ENCODE measurements around the gene TMEM165. TPM values are rescaled to one million over a fixed set of nuclear protein-coding genes. Genes with fewer than 3 reads are reported as not detected.

Gene TMEM165
- total and polyA plus RNA-seq, 10 of the 15 experiments (the other 5 are each of a cell fraction or from before 2014, with no cell fraction given), result 18.3 to 141 (median 81.1) TPM

DNA sequence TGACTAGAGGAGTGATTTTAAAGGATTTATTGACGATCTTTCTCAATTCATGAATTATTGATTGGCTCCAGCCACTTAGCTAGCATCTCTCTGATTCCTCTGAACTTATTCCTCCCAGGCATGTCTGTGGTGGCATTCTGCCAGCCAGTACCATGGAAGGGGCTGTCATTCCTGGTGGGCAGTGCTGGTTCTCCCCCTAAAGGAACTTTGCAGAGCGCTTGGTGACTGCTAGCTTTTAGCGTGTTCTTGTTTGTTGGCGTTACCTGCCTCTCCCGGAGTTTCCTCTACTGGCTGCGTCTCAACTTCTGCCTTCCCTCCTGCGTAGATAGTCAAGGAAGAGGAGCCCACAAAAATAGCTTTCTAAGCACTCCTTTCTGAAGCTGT is 30.4 kb upstream of the TMEM165 start:
- H3K79me2 ChIP-seq (ENCODE audit: control insufficient read depth, insufficient read depth, low read length), result no peaks in the 10 kb centered on the region
- H4K20me1 ChIP-seq (ENCODE audit: control insufficient read depth, insufficient read depth), result no peaks in the 10 kb centered on the region
- DNase-seq (ENCODE audit: low read depth, low spot score), result no peak
- no peak for FAIRE-seq
- no peak overlapping the region for H3K4me3 ChIP-seq
- TF ChIP-seq EP300 (IDR thresholded peaks at IDR 0.05; ENCODE audit: borderline replicate concordance in 1 of 2, control insufficient read depth in 1 of 2, low read depth in 2 of 2, low read length in 2 of 2) (no peak), SREBF2 (IDR thresholded peaks at IDR 0.05; ENCODE audit: low read length) (no peak), GATAD2B (conservative IDR thresholded peaks at IDR 0.05; ENCODE audit: low read depth) (no peak), RAD51 (IDR thresholded peaks at IDR 0.05) (no peak), ZNF622 (IDR thresholded peaks at IDR 0.05) (no peak), CEBPB (IDR thresholded peaks at IDR 0.05; ENCODE audit: borderline replicate concordance in 1 of 2, low read depth in 2 of 2, low read length in 2 of 2) (no peak), LARP7 (IDR thresholded peaks at IDR 0.05) (no peak), MYC (IDR thresholded peaks at IDR 0.05; ENCODE audit: insufficient read depth, insufficient read length, insufficient replicate concordance, low read length, severe bottlenecking) (no peak), ASH2L (IDR thresholded peaks at IDR 0.05; ENCODE audit: borderline replicate concordance, low read depth) (no peak), PML (IDR thresholded peaks at IDR 0.05; ENCODE audit: low read length) (no peak), CBX5 (IDR thresholded peaks at IDR 0.05; ENCODE audit: low read depth) (no peak)
- TF ChIP-seq, protein P1, sequence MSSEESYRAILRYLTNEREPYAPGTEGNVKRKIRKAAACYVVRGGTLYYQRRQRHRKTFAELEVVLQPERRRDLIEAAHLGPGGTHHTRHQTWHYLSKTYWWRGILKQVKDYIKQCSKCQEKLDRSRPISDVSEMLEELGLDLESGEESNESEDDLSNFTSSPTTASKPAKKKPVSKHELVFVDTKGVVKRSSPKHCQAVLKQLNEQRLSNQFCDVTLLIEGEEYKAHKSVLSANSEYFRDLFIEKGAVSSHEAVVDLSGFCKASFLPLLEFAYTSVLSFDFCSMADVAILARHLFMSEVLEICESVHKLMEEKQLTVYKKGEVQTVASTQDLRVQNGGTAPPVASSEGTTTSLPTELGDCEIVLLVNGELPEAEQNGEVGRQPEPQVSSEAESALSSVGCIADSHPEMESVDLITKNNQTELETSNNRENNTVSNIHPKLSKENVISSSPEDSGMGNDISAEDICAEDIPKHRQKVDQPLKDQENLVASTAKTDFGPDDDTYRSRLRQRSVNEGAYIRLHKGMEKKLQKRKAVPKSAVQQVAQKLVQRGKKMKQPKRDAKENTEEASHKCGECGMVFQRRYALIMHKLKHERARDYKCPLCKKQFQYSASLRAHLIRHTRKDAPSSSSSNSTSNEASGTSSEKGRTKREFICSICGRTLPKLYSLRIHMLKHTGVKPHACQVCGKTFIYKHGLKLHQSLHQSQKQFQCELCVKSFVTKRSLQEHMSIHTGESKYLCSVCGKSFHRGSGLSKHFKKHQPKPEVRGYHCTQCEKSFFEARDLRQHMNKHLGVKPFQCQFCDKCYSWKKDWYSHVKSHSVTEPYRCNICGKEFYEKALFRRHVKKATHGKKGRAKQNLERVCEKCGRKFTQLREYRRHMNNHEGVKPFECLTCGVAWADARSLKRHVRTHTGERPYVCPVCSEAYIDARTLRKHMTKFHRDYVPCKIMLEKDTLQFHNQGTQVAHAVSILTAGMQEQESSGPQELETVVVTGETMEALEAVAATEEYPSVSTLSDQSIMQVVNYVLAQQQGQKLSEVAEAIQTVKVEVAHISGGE (CRISPR knock-in tag; IDR thresholded peaks at IDR 0.05), result no peak
- 95% methylated on average over 7 of the region's 7 CpGs for WGBS (ENCODE audit: insufficient coverage, insufficient replicate concordance, low lambda C conversion rate, missing lambda C conversion rate)
- in situ Hi-C loops (cut with MboI) (no loop called here), intact Hi-C loops (cut with micrococcal nuclease; ENCODE audit: unreplicated experiment) (no loop called here)
- H3K9me3 ChIP-seq (replicated peaks; ENCODE audit: control insufficient read depth, insufficient read depth, low read length), result no peaks in the 10 kb centered on the region
- CTCF ChIA-PET, result interaction anchor here (0.8 kb wide), 1 partner anchor 19 kb away, joined by 3 read pairs; no protein-coding TSS in a partner anchor
- no peaks in the 10 kb centered on the region for H3K27me3 ChIP-seq (replicated peaks in 1 of 2; ENCODE audit: control insufficient read depth in 2 of 2, insufficient read depth in 2 of 2, low read length in 1 of 2)
- POLR2A ChIA-PET, result no interaction called here
- ATAC-seq, result no peak
- no peak overlapping the region for H3K9ac ChIP-seq (ENCODE audit: control insufficient read depth, insufficient read depth, low read length)
- SMC1A ChIA-PET (ENCODE audit: uncharacterized antibody, unreplicated experiment), result interaction anchor here (0.6 to 1.2 kb wide), 4 partner anchors 25 to 1666 kb away, joined by 3 read pairs; no protein-coding TSS in a partner anchor
- H2AFZ ChIP-seq (ENCODE audit: control insufficient read depth, low read depth, low read length), result no peak overlapping the region
- BruUV-seq (replicated peaks), result no TSS peak
- no peak overlapping the region for H3K4me2 ChIP-seq (ENCODE audit: control insufficient read depth, insufficient read depth)
- RAD21 ChIA-PET (ENCODE audit: unreplicated experiment), result no interaction called here
- no peaks in the 10 kb centered on the region for H3K36me3 ChIP-seq (ENCODE audit: control insufficient read depth in 2 of 2, insufficient read depth in 2 of 2, low read length in 1 of 2)
- no peaks in the 10 kb centered on the region for H3K4me1 ChIP-seq (ENCODE audit: control insufficient read depth, insufficient read depth, low read length)
- no peak overlapping the region for H3K27ac ChIP-seq (ENCODE audit: control insufficient read depth, insufficient read depth)
